HT1080 (cell line): Measurements from ENCODE around the gene C12orf42. TPM values are rescaled to one million over a fixed set of nuclear protein-coding genes. Genes with fewer than 3 reads are reported as not detected.

ENCODE experiments used
- DNase-seq: peaks from one replicate; pipeline ENCODE4 v3.0.0-alpha.2; 2015; ENCODE audit warnings: low read depth
- total RNA-seq: library from RNA; depleted of rRNA; stranded (reverse); fragments of >200 nt; shearing (Covaris generic); gene quantifications from 2 replicates; pipeline ENCODE4 v1.2.3, GENCODE V29; 2014

C12orf42 gene
- total RNA-seq, 1 experiment from 2014 or later, result not detected

GRCh38 chr12:103348935-103349334, 146.8 kb downstream of the C12orf42 start:
- DNase-seq, result no peak

GRCh38 chr12:103336940-103337339, 158.8 kb downstream of the C12orf42 start:
- no peak for DNase-seq

- DNase-seq, result no peak
These were observed 161.3 kb downstream of the C12orf42 start for GRCh38 chr12:103334466-103334865.

GRCh38 chr12:103333676-103334075, 162.1 kb downstream of the C12orf42 start:
- no peak for DNase-seq

- no peak for DNase-seq
These were observed 164.1 kb downstream of the C12orf42 start for GRCh38 chr12:103331643-103332042.

GRCh38 chr12:103330672-103331071, 165.1 kb downstream of the C12orf42 start:
- DNase-seq, result no peak

GRCh38 chr12:103327676-103328075, 168.1 kb downstream of the C12orf42 start:
- no peak for DNase-seq

- DNase-seq, result peak; percentile 15
These were observed 169.6 kb downstream of the C12orf42 start for GRCh38 chr12:103326190-103326589.

GRCh38 chr12:103318566-103318965, 177.2 kb downstream of the C12orf42 start:
- DNase-seq, result no peak

GRCh38 chr12:103317220-103317619, 178.5 kb downstream of the C12orf42 start:
- DNase-seq, result no peak

GRCh38 chr12:103314786-103315185, 181.0 kb downstream of the C12orf42 start:
- DNase-seq, result no peak

- DNase-seq, result no peak
These were observed 181.9 kb downstream of the C12orf42 start for GRCh38 chr12:103313894-103314293.

- no peak for DNase-seq
These were observed 182.9 kb downstream of the C12orf42 start for GRCh38 chr12:103312742-103313354.

GRCh38 chr12:103310546-103311270, 185.1 kb downstream of the C12orf42 start:
- no peak for DNase-seq

- DNase-seq, result no peak
These were observed 187.4 kb downstream of the C12orf42 start for GRCh38 chr12:103308396-103308795.

- DNase-seq, result no peak
These were observed 192.3 kb downstream of the C12orf42 start for GRCh38 chr12:103303484-103303883.

GRCh38 chr12:103301642-103302591, 193.9 kb downstream of the C12orf42 start:
- DNase-seq, result no peak

GRCh38 chr12:103288016-103288415, 207.8 kb downstream of the C12orf42 start:
- no peak for DNase-seq

GRCh38 chr12:103282124-103282523, 213.6 kb downstream of the C12orf42 start:
- no peak for DNase-seq

GRCh38 chr12:103279444-103279843, 216.3 kb downstream of the C12orf42 start:
- peak; percentile 25 for DNase-seq

GRCh38 chr12:103278329-103278728, 217.4 kb downstream of the C12orf42 start:
- DNase-seq, result no peak

- peak; percentile 28 for DNase-seq
These were observed 222.1 kb downstream of the C12orf42 start for GRCh38 chr12:103273645-103274044.
